Right lobe of liver (tissue), 4 donors: Measurements from ENCODE around the gene MALAT1.

Experiments
- CTCF ChIP-seq, 4 donors: fragments of 200-600 bp in 3 of 4; fragments of 450-650 bp in 1 of 4; IDR thresholded peaks; one replicate each; pipeline versions ENCODE4 v1.5.1 to v1.8.0; 2016 to 2022; ENCODE audit warnings: antibody characterized with exemption in 4 of 4, mild to moderate bottlenecking in 2 of 4
- POLR2A ChIP-seq: fragments of 450-650 bp; IDR thresholded peaks from one replicate; pipeline ENCODE4 v1.6.1; 2017; ENCODE audit warnings: antibody characterized with exemption, mild to moderate bottlenecking
- donor health status: DM: no; HTN: no; CAD: no.
- donor health status: DM: no; HTN: no; CAD: no.
- donor health status: DM: no; HTN: yes; CAD: no.

- TF ChIP-seq POLR2A (no peak), CTCF (IDR thresholded peaks at IDR 0.05) (no peak)
These were observed 36.3 kb downstream of the MALAT1 start for GRCh38 chr11:65535102-65535501.
